Activated CD8-positive, alpha-beta T cell treated with anti-CD3 and anti-CD28 coated beads for 36 hours (primary cell): ENCODE results near the gene ARL6IP4. TPM values are rescaled to one million over a fixed set of nuclear protein-coding genes. Genes with fewer than 3 reads are reported as not detected.

Experiments
- ATAC-seq: fragments of 200-7000 bp; cut with Tn5 transposase; one replicate; pipeline ENCODE4 v1.10.0; 2021; ENCODE audit warnings: mild to moderate bottlenecking, moderate library complexity
- CTCF ChIA-PET: fragments of 350-600 bp; sonication (Branson Sonifier 250); formaldehyde crosslinking; loops from one replicate; lab custom pipeline; 2021; ENCODE audit warnings: antibody characterized with exemption; lab: Charles Lee
- POLR2A ChIA-PET: fragments of 350-600 bp; sonication (Branson Sonifier 250); formaldehyde crosslinking; loops from one replicate; lab custom pipeline; 2021; ENCODE audit warnings: antibody characterized with exemption; lab: Charles Lee
- DNase-seq: peaks from one replicate; pipeline ENCODE4 v3.0.0-alpha.2; 2020
- H3K27ac Mint-ChIP-seq: one replicate; pipeline ENCODE4 v1.8.0; 2021; ENCODE audit warnings: mild to moderate bottlenecking, mixed read lengths
- H3K27me3 Mint-ChIP-seq: one replicate; pipeline ENCODE4 v1.8.0; 2021; ENCODE audit warnings: mixed read lengths
- H3K36me3 Mint-ChIP-seq: one replicate; pipeline ENCODE4 v1.8.0; 2021; ENCODE audit warnings: low read depth, mixed read lengths
- H3K4me1 Mint-ChIP-seq: one replicate; pipeline ENCODE4 v1.8.0; 2021; ENCODE audit warnings: low read depth, mixed read lengths
- H3K4me3 Mint-ChIP-seq: one replicate; pipeline ENCODE4 v1.8.0; 2021; ENCODE audit warnings: mild to moderate bottlenecking, moderate library complexity, mixed read lengths
- H3K9me3 Mint-ChIP-seq: one replicate; pipeline ENCODE4 v1.8.0; 2021; ENCODE audit warnings: mixed read lengths
- intact Hi-C: fragments of 100-400 bp; cut with micrococcal nuclease; formaldehyde crosslinking; loops from one replicate; pipeline ENCODE4 v1.10.0; 2022
- total RNA-seq, 2 experiments: library from RNA; stranded (reverse); gene quantifications; one replicate each; pipeline ENCODE4 v1.2.3, GENCODE V29; 2021
- TF ChIP-seq, protein P1 (sequence below): fragments of 200-600 bp; IDR thresholded peaks from one replicate; pipeline ENCODE4 v1.8.0; 2022; ENCODE audit warnings: antibody characterized with exemption, mild to moderate bottlenecking

ARL6IP4 gene
- total RNA-seq, 2 experiments from 2014 or later, result 174 to 180 TPM

DNA sequence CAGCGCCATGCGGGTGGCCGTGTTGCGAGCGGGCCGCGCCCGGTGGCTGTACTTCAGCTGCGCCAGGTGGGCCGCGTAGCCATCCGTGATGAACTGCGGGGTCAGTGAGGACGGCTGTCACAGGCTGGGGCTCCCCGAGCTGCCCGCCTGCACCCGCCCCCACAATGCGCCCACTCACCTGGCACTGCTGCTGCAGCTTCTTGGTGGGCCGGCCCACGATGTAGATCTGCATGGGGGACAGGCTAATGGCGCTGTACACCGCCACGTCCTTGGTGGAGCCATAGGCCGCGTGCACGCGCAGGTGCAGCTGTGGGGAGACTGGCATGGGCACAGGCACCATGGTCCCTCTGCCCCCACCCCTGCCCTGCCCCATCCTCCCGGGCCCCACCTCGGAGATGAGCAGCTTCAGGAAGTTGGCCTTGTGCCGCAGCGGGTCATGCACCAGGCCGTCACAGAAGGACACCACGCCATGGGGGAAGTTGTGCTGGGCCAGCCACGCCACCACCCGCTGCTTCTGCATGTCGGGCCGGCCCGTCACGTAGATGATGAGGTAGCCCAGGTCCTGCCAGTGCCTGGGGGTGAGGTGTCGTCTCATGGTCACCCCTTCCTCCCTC is 5.9 kb downstream of the ARL6IP4 start:
- ATAC-seq (no peak), DNase-seq (no peak)
- peaks cover 20% of the 10 kb centered on the region for H3K36me3 Mint-ChIP-seq
- POLR2A ChIA-PET, result no interaction called here
- no peak overlapping the region for H3K27ac Mint-ChIP-seq
- CTCF ChIA-PET, result no interaction called here
- H3K27me3 Mint-ChIP-seq, result no peaks in the 10 kb centered on the region
- H3K4me3 Mint-ChIP-seq, result no peak overlapping the region
- no peaks in the 10 kb centered on the region for H3K9me3 Mint-ChIP-seq
- TF ChIP-seq, protein P1, sequence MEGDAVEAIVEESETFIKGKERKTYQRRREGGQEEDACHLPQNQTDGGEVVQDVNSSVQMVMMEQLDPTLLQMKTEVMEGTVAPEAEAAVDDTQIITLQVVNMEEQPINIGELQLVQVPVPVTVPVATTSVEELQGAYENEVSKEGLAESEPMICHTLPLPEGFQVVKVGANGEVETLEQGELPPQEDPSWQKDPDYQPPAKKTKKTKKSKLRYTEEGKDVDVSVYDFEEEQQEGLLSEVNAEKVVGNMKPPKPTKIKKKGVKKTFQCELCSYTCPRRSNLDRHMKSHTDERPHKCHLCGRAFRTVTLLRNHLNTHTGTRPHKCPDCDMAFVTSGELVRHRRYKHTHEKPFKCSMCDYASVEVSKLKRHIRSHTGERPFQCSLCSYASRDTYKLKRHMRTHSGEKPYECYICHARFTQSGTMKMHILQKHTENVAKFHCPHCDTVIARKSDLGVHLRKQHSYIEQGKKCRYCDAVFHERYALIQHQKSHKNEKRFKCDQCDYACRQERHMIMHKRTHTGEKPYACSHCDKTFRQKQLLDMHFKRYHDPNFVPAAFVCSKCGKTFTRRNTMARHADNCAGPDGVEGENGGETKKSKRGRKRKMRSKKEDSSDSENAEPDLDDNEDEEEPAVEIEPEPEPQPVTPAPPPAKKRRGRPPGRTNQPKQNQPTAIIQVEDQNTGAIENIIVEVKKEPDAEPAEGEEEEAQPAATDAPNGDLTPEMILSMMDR, result no peak
- peaks cover 30% of the 10 kb centered on the region for H3K4me1 Mint-ChIP-seq
- intact Hi-C loops, result no loop called here

DNA sequence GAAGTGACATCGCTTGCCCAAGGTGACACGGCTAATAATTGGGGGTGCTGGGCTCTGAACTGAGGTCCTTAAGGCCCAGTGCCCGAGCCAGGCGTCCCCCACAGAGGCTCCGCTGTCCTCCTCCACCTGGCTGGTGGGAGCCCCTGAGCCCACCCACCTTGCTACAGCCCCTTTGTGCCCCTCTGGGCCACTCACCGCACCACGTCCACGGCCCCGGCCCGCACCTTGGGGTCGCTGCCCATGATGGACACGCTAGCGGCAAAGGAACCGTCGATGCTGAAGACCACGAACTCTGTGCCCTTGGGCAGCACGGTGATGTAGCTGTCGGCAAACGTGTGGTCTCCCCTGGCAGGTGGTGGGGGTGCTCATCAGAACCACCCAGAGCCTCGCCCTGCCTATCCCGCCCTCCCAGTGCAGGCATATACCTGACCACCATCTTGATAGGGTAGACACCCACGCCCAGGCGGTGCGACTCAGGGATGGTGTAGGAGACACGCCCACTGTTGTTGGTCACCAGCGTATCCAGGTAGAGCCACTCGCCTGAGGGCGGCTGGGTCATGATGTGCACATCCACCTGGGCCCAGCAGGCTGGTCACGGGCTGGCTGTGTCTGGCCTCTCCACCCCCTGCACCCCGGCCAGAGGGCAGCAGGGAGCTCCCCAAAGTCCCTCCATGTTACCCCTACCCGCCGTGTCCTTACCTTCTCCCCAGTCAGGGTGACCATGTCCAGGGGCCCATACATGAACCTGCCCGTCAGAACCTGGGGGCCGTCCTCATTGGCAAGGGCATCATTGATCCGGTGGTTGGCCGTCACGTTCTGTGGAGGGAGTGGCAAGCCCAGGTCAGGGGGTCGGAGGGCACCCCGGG is 6.8 kb downstream of the ARL6IP4 start:
- DNase-seq, result no peak
- ChIA-PET CTCF (no interaction called here), POLR2A (interaction anchor here (0.7 kb wide), 1 partner anchor 18 kb away, joined by 3 read pairs; no protein-coding TSS in a partner anchor)
- no peaks in the 10 kb centered on the region for H3K9me3 Mint-ChIP-seq
- H3K4me3 Mint-ChIP-seq, result no peak overlapping the region
- peaks cover 22% of the 10 kb centered on the region for H3K4me1 Mint-ChIP-seq
- no peak for ATAC-seq
- peaks cover 10% of the 10 kb centered on the region for H3K36me3 Mint-ChIP-seq
- no peaks in the 10 kb centered on the region for H3K27me3 Mint-ChIP-seq
- H3K27ac Mint-ChIP-seq, result no peak overlapping the region
- intact Hi-C loops, result no loop called here
- TF ChIP-seq, protein P1, result no peak

DNA sequence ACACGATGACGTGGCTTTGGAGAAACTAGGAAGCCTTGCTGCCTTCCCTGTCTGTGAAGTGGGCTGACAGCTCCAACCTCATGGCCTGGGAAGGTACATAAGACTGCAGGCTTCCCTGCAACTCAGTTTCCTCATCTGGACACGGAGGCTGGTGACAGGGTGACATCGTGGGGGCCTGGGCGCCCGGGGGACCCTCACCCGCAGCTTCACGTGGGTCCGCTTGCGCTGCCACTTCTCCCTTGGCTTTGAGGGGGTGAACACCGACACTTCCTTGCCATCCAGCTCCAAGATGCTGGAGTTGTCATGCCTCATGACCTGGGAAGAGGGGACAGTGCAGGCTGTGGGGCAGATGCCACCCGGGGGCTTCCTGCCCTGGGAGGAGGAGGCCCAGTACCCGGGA is 7.6 kb downstream of the ARL6IP4 start:
- intact Hi-C loops, result no loop called here
- DNase-seq (no peak), ATAC-seq (no peak)
- Mint-ChIP-seq H3K9me3 (no peaks in the 10 kb centered on the region), H3K36me3 (peaks cover 9% of the 10 kb centered on the region), H3K4me1 (peaks cover 18% of the 10 kb centered on the region), H3K27me3 (no peaks in the 10 kb centered on the region), H3K27ac (no peak overlapping the region), H3K4me3 (no peak overlapping the region)
- TF ChIP-seq, protein P1, result no peak
- ChIA-PET CTCF (no interaction called here), POLR2A (interaction anchor here (0.7 kb wide), 1 partner anchor 18 kb away, joined by 3 read pairs; no protein-coding TSS in a partner anchor)

DNA sequence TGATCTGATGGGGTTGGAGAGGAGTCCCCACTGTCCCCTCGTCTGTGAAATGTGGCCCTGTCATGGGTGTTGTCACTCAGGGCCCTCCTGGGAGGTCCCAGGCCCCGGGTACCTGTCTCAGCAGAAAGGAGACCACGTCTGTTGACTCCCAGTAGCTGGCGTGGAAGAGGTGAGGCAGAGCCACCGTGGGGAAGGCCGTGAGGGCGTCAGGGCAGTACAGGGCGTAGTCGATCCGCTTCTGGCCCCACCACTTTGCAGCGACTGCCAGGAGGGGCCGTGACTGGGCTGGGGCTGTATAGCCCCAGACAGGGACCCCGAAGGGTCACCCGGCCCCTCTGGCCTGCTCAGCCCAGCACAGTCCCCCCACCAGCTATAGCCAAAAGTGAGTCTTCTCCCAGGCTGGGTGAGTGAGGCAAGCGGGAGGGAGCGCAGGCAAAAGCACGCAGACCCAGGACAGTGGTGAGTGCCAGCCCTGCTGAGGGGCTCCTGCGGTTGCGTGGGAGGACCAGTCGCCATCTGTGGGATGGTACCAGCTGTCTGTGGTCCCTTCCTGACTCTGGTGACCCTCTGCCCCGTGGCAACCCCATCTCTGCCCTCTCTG is 8.2 kb downstream of the ARL6IP4 start:
- intact Hi-C loops, result no loop called here
- peaks cover 18% of the 10 kb centered on the region for H3K4me1 Mint-ChIP-seq
- H3K27ac Mint-ChIP-seq, result peak overlapping the region; percentile 16
- H3K27me3 Mint-ChIP-seq, result no peaks in the 10 kb centered on the region
- ATAC-seq (no peak), DNase-seq (no peak)
- CTCF ChIA-PET, result no interaction called here
- no peaks in the 10 kb centered on the region for H3K9me3 Mint-ChIP-seq
- H3K4me3 Mint-ChIP-seq, result no peak overlapping the region
- TF ChIP-seq, protein P1, result no peak
- POLR2A ChIA-PET, result interaction anchor here (0.6 to 2.4 kb wide), 3 partner anchors 12 to 162 kb away, joined by 3 to 9 read pairs (median 4); partner anchors contain the start of genes OGFOD2 and PITPNM2
- peaks cover 9% of the 10 kb centered on the region for H3K36me3 Mint-ChIP-seq
